HEK293 (cell line): Measurements from ENCODE around the gene PRPF4.

ENCODE experiments used
- CTCF ChIA-PET: fragments of 350-600 bp; formaldehyde crosslinking; extraction: SDS; loops from one replicate; lab custom pipeline; 2021; ENCODE audit warnings: antibody characterized with exemption; lab: Yijun Ruan, JAX
- POLR2A ChIA-PET: fragments of 300-600 bp; formaldehyde crosslinking; extraction: SDS; loops from one replicate; lab custom pipeline; 2020; ENCODE audit warnings: antibody characterized with exemption, inconsistent platforms; lab: Yijun Ruan, JAX
- H3K27ac ChIP-seq: fragments of 200-500 bp; sonication (Bioruptor generic); 2 replicates; pipeline ENCODE4 v1.5.1; 2014; ENCODE audit warnings: low read depth, low read length, control low read depth, inconsistent platforms; ENCODE audit errors: extremely low read depth
- H3K36me3 ChIP-seq, 2 experiments: fragments of 200-500 bp in 1 of 2; sonication (Bioruptor generic) in 1 of 2; 1 replicate in 1 of 2; 2 replicates in 1 of 2; pipeline ENCODE4 v1.5.1; 2014 to 2017; ENCODE audit warnings: inconsistent platforms in 2 of 2, low read length in 2 of 2; ENCODE audit not compliant: control insufficient read depth in 2 of 2, insufficient read depth in 1 of 2
- H3K4me1 ChIP-seq: fragments of 200-500 bp; sonication (Bioruptor generic); 2 replicates; pipeline ENCODE4 v1.5.1; 2014; ENCODE audit warnings: mild to moderate bottlenecking, low read length, inconsistent platforms; ENCODE audit not compliant: control insufficient read depth, insufficient read depth
- H3K4me3 ChIP-seq: 2 replicates; pipeline ENCODE4 v1.5.1; 2011; ENCODE audit warnings: low read depth, mild to moderate bottlenecking, control low read depth, low read length, moderate library complexity
- H3K9me3 ChIP-seq: fragments of 200-500 bp; sonication (Bioruptor generic); 2 replicates; pipeline ENCODE4 v1.5.1; 2014; ENCODE audit warnings: low read depth, low read length, inconsistent platforms; ENCODE audit not compliant: control insufficient read depth, insufficient read depth
- FEZF1 ChIP-seq: fragments of 450-650 bp; formaldehyde crosslinking; IDR thresholded peaks from 2 replicates; pipeline ENCODE4 v1.5.1; 2016; ENCODE audit warnings: missing biosample characterization, missing genetic modification characterization
- HOXD13 ChIP-seq: sonication (generic); formaldehyde crosslinking; IDR thresholded peaks from 2 replicates; pipeline ENCODE4 v1.8.0; 2022; ENCODE audit warnings: missing genetic modification reagents, borderline replicate concordance
- IKZF3 ChIP-seq: fragments of 450-650 bp; IDR thresholded peaks from 2 replicates; pipeline ENCODE4 v1.5.0; 2018; ENCODE audit warnings: missing biosample characterization, mild to moderate bottlenecking, missing genetic modification characterization, moderate library complexity
- SCRT2 ChIP-seq: fragments of 450-650 bp; formaldehyde crosslinking; IDR thresholded peaks from 2 replicates; pipeline ENCODE4 v1.5.1; 2016; ENCODE audit warnings: missing biosample characterization, missing genetic modification characterization
- ZBTB8A ChIP-seq: fragments of 450-650 bp; formaldehyde crosslinking; IDR thresholded peaks from 2 replicates; pipeline ENCODE4 v1.5.1; 2016; ENCODE audit warnings: missing biosample characterization, missing genetic modification characterization
- ZFHX2 ChIP-seq: fragments of 450-650 bp; formaldehyde crosslinking; conservative IDR thresholded peaks from 2 replicates; pipeline ENCODE4 v1.5.1; 2016; ENCODE audit warnings: missing biosample characterization, missing genetic modification characterization
- ZNF121 ChIP-seq: fragments of 450-650 bp; formaldehyde crosslinking; IDR thresholded peaks from 2 replicates; pipeline ENCODE4 v1.5.1; 2016; ENCODE audit warnings: missing biosample characterization, missing genetic modification characterization
- ZNF146 ChIP-seq: fragments of 450-650 bp; formaldehyde crosslinking; IDR thresholded peaks from 2 replicates; pipeline ENCODE4 v1.5.1; 2016; ENCODE audit warnings: missing biosample characterization, missing genetic modification characterization
- ZNF221 ChIP-seq: fragments of 450-650 bp; formaldehyde crosslinking; IDR thresholded peaks from 2 replicates; pipeline ENCODE4 v1.5.1; 2017; ENCODE audit warnings: missing biosample characterization, missing genetic modification characterization, borderline replicate concordance
- ZNF324 ChIP-seq: fragments of 450-650 bp; formaldehyde crosslinking; IDR thresholded peaks from 2 replicates; pipeline ENCODE4 v1.5.1; 2016; ENCODE audit warnings: missing biosample characterization, missing genetic modification characterization
- ZNF394 ChIP-seq: fragments of 450-650 bp; formaldehyde crosslinking; IDR thresholded peaks from 2 replicates; pipeline ENCODE4 v1.5.1; 2016; ENCODE audit warnings: missing biosample characterization, missing genetic modification characterization, mild to moderate bottlenecking, moderate library complexity, borderline replicate concordance
- ZNF416 ChIP-seq: fragments of 450-650 bp; formaldehyde crosslinking; IDR thresholded peaks from 2 replicates; pipeline ENCODE4 v1.5.1; 2016; ENCODE audit warnings: missing biosample characterization, missing genetic modification characterization
- ZNF433 ChIP-seq: fragments of 450-650 bp; formaldehyde crosslinking; IDR thresholded peaks from 2 replicates; pipeline ENCODE4 v1.5.1; 2016; ENCODE audit warnings: missing biosample characterization, missing genetic modification characterization, low read depth
- ZNF521 ChIP-seq: fragments of 450-650 bp; formaldehyde crosslinking; IDR thresholded peaks from 2 replicates; pipeline ENCODE4 v1.5.1; 2017; ENCODE audit warnings: missing biosample characterization, mild to moderate bottlenecking, missing genetic modification characterization
- ZNF626 ChIP-seq: fragments of 450-650 bp; sonication (Bioruptor Pico); formaldehyde crosslinking; IDR thresholded peaks from 2 replicates; pipeline ENCODE4 v1.5.1; 2018; ENCODE audit warnings: missing biosample characterization, missing genetic modification characterization, inconsistent platforms
- ZNF629 ChIP-seq: fragments of 450-650 bp; formaldehyde crosslinking; IDR thresholded peaks from 2 replicates; pipeline ENCODE4 v1.5.1; 2017; ENCODE audit warnings: missing biosample characterization, missing genetic modification characterization
- ZNF768 ChIP-seq: fragments of 450-650 bp; formaldehyde crosslinking; IDR thresholded peaks from 2 replicates; pipeline ENCODE4 v1.5.1; 2018; ENCODE audit warnings: missing biosample characterization, mild to moderate bottlenecking, missing genetic modification characterization
- TF ChIP-seq, protein P1 (sequence below): fragments of 450-650 bp; formaldehyde crosslinking; IDR thresholded peaks from 2 replicates; pipeline ENCODE4 v1.5.1; 2016; ENCODE audit warnings: missing biosample characterization, missing genetic modification characterization
- TF ChIP-seq, protein P2 (sequence below): fragments of 450-650 bp; formaldehyde crosslinking; IDR thresholded peaks from 2 replicates; pipeline ENCODE4 v1.5.1; 2016; ENCODE audit warnings: missing biosample characterization, missing genetic modification characterization
- TF ChIP-seq, protein P3 (sequence below): fragments of 450-650 bp; formaldehyde crosslinking; IDR thresholded peaks from 2 replicates; pipeline ENCODE4 v1.5.1; 2017; ENCODE audit warnings: missing biosample characterization, mild to moderate bottlenecking, missing genetic modification characterization, moderate library complexity

Gene PRPF4

DNA sequence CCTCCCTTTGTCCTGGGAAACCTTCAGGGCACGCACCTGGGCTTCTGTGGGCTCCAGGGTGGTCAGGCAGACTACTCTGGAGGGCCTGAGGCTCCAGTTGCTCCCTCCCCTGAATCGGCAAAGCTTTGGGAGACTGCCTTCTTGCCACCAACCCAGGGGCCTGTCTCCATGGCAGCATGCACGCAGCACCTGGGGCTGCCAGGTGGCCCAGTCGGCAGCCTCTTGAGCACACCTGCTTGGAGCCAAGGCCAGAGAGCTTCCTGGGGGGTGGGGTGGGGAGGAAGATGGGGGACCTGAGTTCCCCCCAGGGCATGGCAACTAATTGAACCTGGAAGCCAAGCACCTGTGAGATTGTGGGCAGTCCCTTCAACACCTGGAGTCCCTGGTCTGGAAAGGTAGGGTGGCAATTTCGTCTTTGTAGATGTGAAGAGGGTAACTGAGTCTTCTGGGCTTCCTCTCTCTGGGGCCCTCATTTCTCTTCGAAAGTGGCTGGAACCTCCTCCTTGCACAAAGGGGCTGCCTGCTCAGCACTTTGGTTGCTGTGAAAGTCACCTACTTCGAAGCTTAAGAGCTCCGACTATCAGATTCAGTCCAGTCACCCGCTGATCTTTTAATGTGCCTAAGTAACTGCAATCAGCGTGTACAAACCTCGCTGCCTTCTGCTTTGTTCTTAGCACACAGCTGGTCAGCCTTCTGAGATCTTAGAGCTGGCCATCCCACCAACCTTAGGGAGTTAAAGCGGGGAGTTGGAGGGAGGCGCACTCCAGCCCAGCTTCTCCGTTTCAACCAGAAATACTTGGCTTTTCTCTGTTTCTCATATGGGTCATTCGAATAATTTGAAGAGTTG is 23.7 kb downstream of the PRPF4 start:
- TF ChIP-seq ZFHX2 (tag by site-specific recombination), result no peak
- TF ChIP-seq ZNF433 (tag by site-specific recombination), result no peak
- no peak for TF ChIP-seq ZNF521 (tag by site-specific recombination)
- no peak for TF ChIP-seq ZNF324 (tag by site-specific recombination)
- TF ChIP-seq ZNF121, result no peak
- no peak for TF ChIP-seq ZNF629
- TF ChIP-seq, protein P1, sequence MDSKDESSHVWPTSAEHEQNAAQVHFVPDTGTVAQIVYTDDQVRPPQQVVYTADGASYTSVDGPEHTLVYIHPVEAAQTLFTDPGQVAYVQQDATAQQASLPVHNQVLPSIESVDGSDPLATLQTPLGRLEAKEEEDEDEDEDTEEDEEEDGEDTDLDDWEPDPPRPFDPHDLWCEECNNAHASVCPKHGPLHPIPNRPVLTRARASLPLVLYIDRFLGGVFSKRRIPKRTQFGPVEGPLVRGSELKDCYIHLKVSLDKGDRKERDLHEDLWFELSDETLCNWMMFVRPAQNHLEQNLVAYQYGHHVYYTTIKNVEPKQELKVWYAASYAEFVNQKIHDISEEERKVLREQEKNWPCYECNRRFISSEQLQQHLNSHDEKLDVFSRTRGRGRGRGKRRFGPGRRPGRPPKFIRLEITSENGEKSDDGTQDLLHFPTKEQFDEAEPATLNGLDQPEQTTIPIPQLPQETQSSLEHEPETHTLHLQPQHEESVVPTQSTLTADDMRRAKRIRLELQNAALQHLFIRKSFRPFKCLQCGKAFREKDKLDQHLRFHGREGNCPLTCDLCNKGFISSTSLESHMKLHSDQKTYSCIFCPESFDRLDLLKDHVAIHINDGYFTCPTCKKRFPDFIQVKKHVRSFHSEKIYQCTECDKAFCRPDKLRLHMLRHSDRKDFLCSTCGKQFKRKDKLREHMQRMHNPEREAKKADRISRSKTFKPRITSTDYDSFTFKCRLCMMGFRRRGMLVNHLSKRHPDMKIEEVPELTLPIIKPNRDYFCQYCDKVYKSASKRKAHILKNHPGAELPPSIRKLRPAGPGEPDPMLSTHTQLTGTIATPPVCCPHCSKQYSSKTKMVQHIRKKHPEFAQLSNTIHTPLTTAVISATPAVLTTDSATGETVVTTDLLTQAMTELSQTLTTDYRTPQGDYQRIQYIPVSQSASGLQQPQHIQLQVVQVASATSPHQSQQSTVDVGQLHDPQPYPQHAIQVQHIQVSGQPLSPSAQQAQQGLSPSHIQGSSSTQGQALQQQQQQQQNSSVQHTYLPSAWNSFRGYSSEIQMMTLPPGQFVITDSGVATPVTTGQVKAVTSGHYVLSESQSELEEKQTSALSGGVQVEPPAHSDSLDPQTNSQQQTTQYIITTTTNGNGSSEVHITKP (tag by site-specific recombination), result no peak
- no peak for TF ChIP-seq ZNF394
- TF ChIP-seq, protein P2, sequence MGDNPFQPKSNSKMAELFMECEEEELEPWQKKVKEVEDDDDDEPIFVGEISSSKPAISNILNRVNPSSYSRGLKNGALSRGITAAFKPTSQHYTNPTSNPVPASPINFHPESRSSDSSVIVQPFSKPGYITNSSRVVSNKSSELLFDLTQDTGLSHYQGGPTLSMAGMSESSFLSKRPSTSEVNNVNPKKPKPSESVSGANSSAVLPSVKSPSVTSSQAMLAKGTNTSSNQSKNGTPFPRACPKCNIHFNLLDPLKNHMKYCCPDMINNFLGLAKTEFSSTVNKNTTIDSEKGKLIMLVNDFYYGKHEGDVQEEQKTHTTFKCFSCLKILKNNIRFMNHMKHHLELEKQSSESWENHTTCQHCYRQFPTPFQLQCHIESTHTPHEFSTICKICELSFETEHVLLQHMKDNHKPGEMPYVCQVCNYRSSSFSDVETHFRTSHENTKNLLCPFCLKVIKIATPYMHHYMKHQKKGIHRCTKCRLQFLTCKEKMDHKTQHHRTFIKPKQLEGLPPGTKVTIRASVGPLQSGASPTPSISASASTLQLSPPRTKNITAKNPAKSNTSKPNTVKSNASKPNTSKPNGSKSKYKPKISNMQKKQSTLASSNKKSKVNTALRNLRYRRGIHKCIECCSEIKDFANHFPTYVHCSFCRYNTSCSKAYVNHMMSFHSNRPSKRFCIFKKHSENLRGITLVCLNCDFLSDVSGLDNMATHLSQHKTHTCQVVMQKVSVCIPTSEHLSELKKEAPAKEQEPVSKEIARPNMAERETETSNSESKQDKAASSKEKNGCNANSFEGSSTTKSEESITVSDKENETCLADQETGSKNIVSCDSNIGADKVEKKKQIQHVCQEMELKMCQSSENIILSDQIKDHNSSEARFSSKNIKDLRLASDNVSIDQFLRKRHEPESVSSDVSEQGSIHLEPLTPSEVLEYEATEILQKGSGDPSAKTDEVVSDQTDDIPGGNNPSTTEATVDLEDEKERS (tag by site-specific recombination), result no peak
- TF ChIP-seq ZNF768, result no peak
- no peak for TF ChIP-seq ZNF626 (tag by site-specific recombination)
- no peak for TF ChIP-seq ZNF221 (tag by site-specific recombination)
- no peak for TF ChIP-seq SCRT2 (tag by site-specific recombination)
- TF ChIP-seq, protein P3, sequence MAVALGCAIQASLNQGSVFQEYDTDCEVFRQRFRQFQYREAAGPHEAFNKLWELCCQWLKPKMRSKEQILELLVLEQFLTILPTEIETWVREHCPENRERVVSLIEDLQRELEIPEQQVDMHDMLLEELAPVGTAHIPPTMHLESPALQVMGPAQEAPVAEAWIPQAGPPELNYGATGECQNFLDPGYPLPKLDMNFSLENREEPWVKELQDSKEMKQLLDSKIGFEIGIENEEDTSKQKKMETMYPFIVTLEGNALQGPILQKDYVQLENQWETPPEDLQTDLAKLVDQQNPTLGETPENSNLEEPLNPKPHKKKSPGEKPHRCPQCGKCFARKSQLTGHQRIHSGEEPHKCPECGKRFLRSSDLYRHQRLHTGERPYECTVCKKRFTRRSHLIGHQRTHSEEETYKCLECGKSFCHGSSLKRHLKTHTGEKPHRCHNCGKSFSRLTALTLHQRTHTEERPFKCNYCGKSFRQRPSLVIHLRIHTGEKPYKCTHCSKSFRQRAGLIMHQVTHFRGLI (tag by site-specific recombination), result no peak
- no peak for TF ChIP-seq ZNF146 (tag by site-specific recombination)
- no peak for TF ChIP-seq ZBTB8A (tag by site-specific recombination)
- no peak for TF ChIP-seq IKZF3 (tag by site-specific recombination)
- TF ChIP-seq ZNF416 (tag by site-specific recombination), result no peak
- no peak for TF ChIP-seq HOXD13 (CRISPR knock-in tag)
- no peak for TF ChIP-seq FEZF1 (tag by site-specific recombination)
- Histone ChIP-seq H3K36me3 (peaks cover 0 to under 1% of the 10 kb centered on the region in 2 experiments; a peak in 1 of 3 replicates), H3K9me3 (no peaks in the 10 kb centered on the region), H3K27ac (no peak overlapping the region), H3K4me1 (no peaks in the 10 kb centered on the region), H3K4me3 (no peak overlapping the region)
- CTCF ChIA-PET, result interaction anchor here (1.7 kb wide), 1 partner anchor 12 kb away, joined by 5 read pairs; no protein-coding TSS in a partner anchor
- POLR2A ChIA-PET, result interaction anchor here (0.9 to 1.8 kb wide), 3 partner anchors 24 to 78 kb away, joined by 3 to 5 read pairs (median 4); partner anchors contain the start of genes CDC26, FKBP15, PRPF4 and SLC31A1
